Hematopoietic multipotent progenitor cell treated with erythropoietin and hydrocortisone succinate and interleukin-3 and kit ligand, for 8 days (in vitro differentiated cells): Measurements from ENCODE around the gene TBC1D3I.
"Not testable (repeated sequence)": the region's sequence is repeated elsewhere in the genome, so short reads cannot be mapped to it uniquely, and the experiment has no call there.

Experiments
- DNase-seq: peaks from one replicate; pipeline ENCODE4 v3.0.0-alpha.2; 2015

Gene TBC1D3I

GRCh38 chr17:36264470-36264869 lies at the start of gene TBC1D3I:
TSS of gene TBC1D3I (minus strand) at chr17:36264570. CDS start at chr17:36262985, 1,585 bp downstream.
- DNase-seq, result not testable (repeated sequence)

GRCh38 chr17:36295161-36295560 lies 30.8 kb upstream of the TBC1D3I start:
- DNase-seq, result not testable (repeated sequence)

GRCh38 chr17:36289965-36290612 lies 25.7 kb upstream of the TBC1D3I start:
- DNase-seq, result not testable (repeated sequence)

GRCh38 chr17:36284219-36284618 lies 19.8 kb upstream of the TBC1D3I start:
- not testable (repeated sequence) for DNase-seq

- not testable (repeated sequence) for DNase-seq
Observed at GRCh38 chr17:36283256-36283655, 18.9 kb upstream of the TBC1D3I start.

- DNase-seq, result not testable (repeated sequence)
Observed at GRCh38 chr17:36242046-36242445, 22.3 kb downstream of the TBC1D3I start.

- not testable (repeated sequence) for DNase-seq
Observed at GRCh38 chr17:36229644-36230043, 34.7 kb downstream of the TBC1D3I start.

- not testable (repeated sequence) for DNase-seq
Observed at GRCh38 chr17:36222967-36223366, 41.4 kb downstream of the TBC1D3I start.

- not testable (repeated sequence) for DNase-seq
Observed at GRCh38 chr17:36221581-36222100, 42.7 kb downstream of the TBC1D3I start.

GRCh38 chr17:36220737-36221580 lies 43.4 kb downstream of the TBC1D3I start:
- DNase-seq, result not testable (repeated sequence)

GRCh38 chr17:36219556-36219955 lies 44.8 kb downstream of the TBC1D3I start:
- DNase-seq, result not testable (repeated sequence)

GRCh38 chr17:36215406-36216308 lies 48.7 kb downstream of the TBC1D3I start:
- DNase-seq, result not testable (repeated sequence)

- no peak for DNase-seq
Observed at GRCh38 chr17:36214918-36215317, 49.5 kb downstream of the TBC1D3I start.

- DNase-seq, result no peak
Observed at GRCh38 chr17:36213695-36214094, 50.7 kb downstream of the TBC1D3I start.

- DNase-seq, result no peak
Observed at GRCh38 chr17:36212966-36213365, 51.4 kb downstream of the TBC1D3I start.

GRCh38 chr17:36212272-36212605 lies 52.1 kb downstream of the TBC1D3I start:
- DNase-seq, result no peak

GRCh38 chr17:36211484-36212271 lies 52.7 kb downstream of the TBC1D3I start:
- DNase-seq, result not testable (repeated sequence)

GRCh38 chr17:36210439-36211211 lies 53.7 kb downstream of the TBC1D3I start, which contains the start of gene CCL4L2:
TSS of gene CCL4L2 (plus strand) at chr17:36211063.
- DNase-seq, result not testable (repeated sequence)

GRCh38 chr17:36209575-36209974 lies 54.8 kb downstream of the TBC1D3I start:
- DNase-seq, result no peak

GRCh38 chr17:36207383-36207782 lies 57.0 kb downstream of the TBC1D3I start:
- DNase-seq, result not testable (repeated sequence)

GRCh38 chr17:36206486-36206821 lies 57.9 kb downstream of the TBC1D3I start:
- DNase-seq, result not testable (repeated sequence)
